Measurements from ENCODE around the gene CCDC146.

Gene CCDC146

DNA sequence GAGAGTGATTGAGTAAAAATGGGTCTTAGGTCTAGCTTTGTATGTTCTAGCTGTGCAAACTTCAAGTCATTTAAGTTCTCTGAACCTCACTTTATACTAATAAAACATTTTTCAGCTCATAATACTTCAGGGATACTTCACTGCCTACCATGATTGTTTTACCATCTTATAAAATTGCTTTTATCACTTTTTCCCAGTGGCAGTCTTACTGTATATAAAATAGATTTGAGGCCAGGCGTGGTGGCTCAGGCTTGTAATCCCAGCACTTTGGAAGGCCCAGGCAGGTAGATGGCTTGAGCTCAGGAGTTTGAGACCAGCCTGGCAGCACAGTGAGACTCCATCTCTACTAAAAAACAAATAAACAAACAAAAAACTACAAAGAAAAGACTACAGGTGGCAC is 59.8 kb downstream of the CCDC146 start:
- no peak overlapping the region for H3K4me3 ChIP-seq
- H3K9ac ChIP-seq = no peak overlapping the region
- peak overlapping the region in 2 of 11 experiments; percentile 40 to 79; a peak in 4 of 22 replicates for H3K4me2 ChIP-seq
- peaks cover 0 to 12% (median 6%) of the 10 kb centered on the region in 11 experiments; a peak in 12 of 22 replicates for H3K9me3 ChIP-seq (replicated peaks in 1 of 11)
- H3K4me1 ChIP-seq = peaks cover 0 to 52% (median 3%) of the 10 kb centered on the region in 10 experiments; a peak in 7 of 20 replicates
- H3K27me3 ChIP-seq = no peaks in the 10 kb centered on the region
- no peaks in the 10 kb centered on the region for H4K20me1 ChIP-seq
- peaks cover 0 to 8% (median 0%) of the 10 kb centered on the region in 11 experiments; a peak in 2 of 22 replicates for H3K36me3 ChIP-seq
- H3K27ac ChIP-seq = no peak overlapping the region
- TF ChIP-seq Cebpa-rat (IDR thresholded peaks at IDR 0.05) = no peak

- H4K20me1 ChIP-seq = no peaks in the 10 kb centered on the region
- H3K4me3 ChIP-seq = no peak overlapping the region
- H3K9me3 ChIP-seq (replicated peaks in 1 of 11) = peaks cover 0 to 12% (median 6%) of the 10 kb centered on the region in 11 experiments; a peak in 12 of 22 replicates
- H3K27ac ChIP-seq = no peak overlapping the region
- H3K9ac ChIP-seq = no peak overlapping the region
- H3K4me1 ChIP-seq = peaks cover 7 to 74% (median 14%) of the 10 kb centered on the region in 10 experiments; a peak in 18 of 20 replicates
- H3K4me2 ChIP-seq = peak overlapping the region in 3 of 11 experiments; percentile 1 to 79 (median 40); a peak in 4 of 22 replicates
- no peaks in the 10 kb centered on the region for H3K27me3 ChIP-seq
- H3K36me3 ChIP-seq = peaks cover 0 to 8% (median 0%) of the 10 kb centered on the region in 11 experiments; a peak in 2 of 22 replicates
- no peak for TF ChIP-seq Cebpa-rat (IDR thresholded peaks at IDR 0.05)
Measured at GRCh38 chr7:77184463-77184862, 62.0 kb downstream of the CCDC146 start.

GRCh38 chr7:77184990-77185389 is 62.6 kb downstream of the CCDC146 start:
- H3K4me3 ChIP-seq = no peak overlapping the region
- peaks cover 0 to 8% (median 0%) of the 10 kb centered on the region in 11 experiments; a peak in 2 of 22 replicates for H3K36me3 ChIP-seq
- peaks cover 0 to 12% (median 6%) of the 10 kb centered on the region in 11 experiments; a peak in 12 of 22 replicates for H3K9me3 ChIP-seq (replicated peaks in 1 of 11)
- H3K27ac ChIP-seq = no peak overlapping the region
- H4K20me1 ChIP-seq = no peaks in the 10 kb centered on the region
- TF ChIP-seq Cebpa-rat (IDR thresholded peaks at IDR 0.05) = no peak
- H3K4me1 ChIP-seq = peaks cover 8 to 79% (median 19%) of the 10 kb centered on the region in 10 experiments; a peak in 18 of 20 replicates
- H3K4me2 ChIP-seq = peak overlapping the region in 3 of 11 experiments; percentile 11 to 79 (median 40); a peak in 5 of 22 replicates
- no peak overlapping the region for H3K9ac ChIP-seq
- no peaks in the 10 kb centered on the region for H3K27me3 ChIP-seq

- Histone ChIP-seq H3K9ac (no peak overlapping the region), H3K36me3 (peaks cover 0 to 7% (median 0%) of the 10 kb centered on the region in 11 experiments; a peak in 1 of 22 replicates), H3K27me3 (no peaks in the 10 kb centered on the region), H3K4me2 (peak overlapping the region in 3 of 11 experiments; percentile 11 to 79 (median 40); a peak in 5 of 22 replicates), H3K4me3 (no peak overlapping the region), H3K27ac (no peak overlapping the region), H3K4me1 (peaks cover 8 to 88% (median 20%) of the 10 kb centered on the region in 10 experiments; a peak in 18 of 20 replicates), H4K20me1 (no peaks in the 10 kb centered on the region), H3K9me3 (replicated peaks in 1 of 11) (peaks cover 0 to 11% (median 5%) of the 10 kb centered on the region in 11 experiments; a peak in 12 of 22 replicates)
- no peak for TF ChIP-seq Cebpa-rat (IDR thresholded peaks at IDR 0.05)
Measured at GRCh38 chr7:77185866-77186265, 63.5 kb downstream of the CCDC146 start.

DNA sequence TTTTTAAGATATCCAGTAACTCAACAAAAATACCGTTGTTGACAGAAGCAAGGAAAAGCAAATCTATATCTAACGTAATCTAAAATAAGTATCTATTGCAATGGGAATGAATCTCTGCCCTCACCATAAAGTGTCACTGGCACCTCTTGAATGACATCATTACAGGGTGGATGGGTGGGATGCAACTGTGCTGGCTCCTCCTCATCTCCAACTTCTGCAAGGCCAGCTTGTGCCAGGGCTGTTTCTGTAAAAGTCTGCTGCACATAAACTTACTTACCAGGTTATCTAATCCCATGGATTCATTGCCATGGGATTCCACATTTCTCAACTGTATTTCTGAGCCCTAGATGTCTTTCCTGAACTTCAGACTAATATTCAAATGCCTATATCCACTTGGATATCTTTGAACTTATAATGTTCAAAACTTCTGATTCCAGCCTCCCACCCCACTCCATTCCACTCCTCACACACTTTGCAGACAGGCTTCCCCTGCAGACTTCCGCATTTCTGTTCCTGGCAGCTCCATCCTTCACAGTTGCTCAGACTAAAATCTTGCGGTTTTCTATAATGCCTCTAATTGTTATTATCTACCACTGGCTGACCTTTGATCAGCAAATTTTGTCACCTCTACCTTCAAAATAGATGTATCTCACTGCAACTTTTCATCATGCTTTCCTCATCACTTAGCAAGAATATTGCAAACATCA is 66.5 kb downstream of the CCDC146 start:
- peak overlapping the region; percentile 11 to 85 (median 45); a peak in 18 of 22 replicates for H3K4me2 ChIP-seq
- H3K9ac ChIP-seq = peak overlapping the region in 3 of 11 experiments; percentile 13 to 41 (median 31); a peak in 2 of 22 replicates
- no peak overlapping the region for H3K4me3 ChIP-seq
- TF ChIP-seq Cebpa-rat (IDR thresholded peaks at IDR 0.05) = no peak
- no peaks in the 10 kb centered on the region for H3K36me3 ChIP-seq
- H3K27me3 ChIP-seq = no peaks in the 10 kb centered on the region
- H3K4me1 ChIP-seq = peaks cover 20 to 97% (median 36%) of the 10 kb centered on the region in 10 experiments
- H4K20me1 ChIP-seq = no peaks in the 10 kb centered on the region
- peaks cover 0 to 18% (median 6%) of the 10 kb centered on the region in 11 experiments; a peak in 11 of 22 replicates for H3K9me3 ChIP-seq (replicated peaks in 1 of 11)
- peak overlapping the region in 7 of 11 experiments; percentile 5 to 77 (median 51); a peak in 10 of 22 replicates for H3K27ac ChIP-seq

DNA sequence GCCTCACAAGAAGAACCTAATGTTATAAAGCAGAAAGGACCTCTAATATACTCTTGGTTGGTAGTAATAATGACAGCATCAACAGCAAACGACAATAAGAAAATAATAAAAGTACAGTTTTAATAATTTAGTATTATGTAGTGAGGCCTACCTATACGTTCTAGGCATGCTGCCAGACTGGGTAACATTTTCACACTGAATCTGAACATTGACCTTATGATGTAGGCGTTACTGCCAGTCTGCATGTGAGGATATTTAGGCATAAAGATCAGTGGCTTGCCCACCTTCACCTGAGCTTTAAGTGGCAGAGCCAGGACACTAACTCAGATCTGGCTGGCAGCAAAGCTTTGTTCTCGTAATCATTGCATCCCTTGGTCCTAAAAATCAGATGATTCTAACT is 74.7 kb downstream of the CCDC146 start:
- Histone ChIP-seq H3K27me3 (peaks cover 0 to 8% (median 0%) of the 10 kb centered on the region in 11 experiments; a peak in 4 of 22 replicates), H3K36me3 (peaks cover 0 to 4% (median 0%) of the 10 kb centered on the region in 11 experiments; a peak in 1 of 22 replicates), H3K27ac (no peak overlapping the region), H3K4me3 (peak overlapping the region in 4 of 10 experiments; percentile 12 to 63 (median 54); a peak in 7 of 20 replicates), H3K4me2 (peak overlapping the region in 3 of 11 experiments; percentile 81 to 97 (median 84); a peak in 6 of 22 replicates), H3K9me3 (replicated peaks in 1 of 11) (peaks cover 0 to 5% (median 0%) of the 10 kb centered on the region in 11 experiments; a peak in 4 of 22 replicates), H3K9ac (peak overlapping the region in 2 of 11 experiments; percentile 61 to 73; a peak in 3 of 22 replicates), H4K20me1 (no peaks in the 10 kb centered on the region), H3K4me1 (peaks cover 13 to 90% (median 26%) of the 10 kb centered on the region in 10 experiments)
- TF ChIP-seq Cebpa-rat (IDR thresholded peaks at IDR 0.05) = no peak

GRCh38 chr7:77199013-77199966 is 76.9 kb downstream of the CCDC146 start, which contains the start of gene FGL2:
TSS of gene FGL2 (minus strand) at chr7:77199819. CDS start at chr7:77199793, 26 bp downstream.
- Histone ChIP-seq H4K20me1 (no peaks in the 10 kb centered on the region), H3K27me3 (peaks cover 0 to 8% (median 0%) of the 10 kb centered on the region in 11 experiments; a peak in 4 of 22 replicates), H3K4me1 (peaks cover 5 to 71% (median 14%) of the 10 kb centered on the region in 10 experiments), H3K9me3 (replicated peaks in 1 of 11) (no peaks in the 10 kb centered on the region), H3K36me3 (peaks cover 0 to 4% (median 0%) of the 10 kb centered on the region in 11 experiments; a peak in 1 of 22 replicates), H3K4me3 (peak within 1 kb of the TSS in 4 of 10 experiments; percentile 50 to 63 (median 58); a peak in 8 of 20 replicates), H3K27ac (peak within 1 kb of the TSS in 6 of 11 experiments; percentile 15 to 63 (median 49); a peak in 9 of 22 replicates), H3K4me2 (peak within 1 kb of the TSS; percentile 19 to 97 (median 51); a peak in 20 of 22 replicates), H3K9ac (peak within 1 kb of the TSS in 5 of 11 experiments; percentile 6 to 73 (median 69); a peak in 7 of 22 replicates)
- TF ChIP-seq Cebpa-rat (IDR thresholded peaks at IDR 0.05) = no peak

Data from BLaER1 treated with 17β-estradiol and CSF1 and Interleukin-3, amounts not matched to agents 10 nM and 100 nM (cell line).